NB4 (cell line): ENCODE results near the gene TECPR1.

ENCODE experiments used
- DNase-seq: peaks from one replicate; pipeline ENCODE4 v3.0.0; 2010; ENCODE audit warnings: low read depth
- H3K4me3 ChIP-seq: one replicate; pipeline ENCODE4 v1.5.1; 2011; ENCODE audit warnings: mild to moderate bottlenecking, low read depth, low read length, moderate library complexity
- MYC ChIP-seq: IDR thresholded peaks from 2 replicates; pipeline ENCODE4 v1.6.1; 2011; ENCODE audit warnings: low read depth, low read length
- POLR2A ChIP-seq: IDR thresholded peaks from 2 replicates; pipeline ENCODE4 v1.6.1; 2011; ENCODE audit warnings: mild to moderate bottlenecking; ENCODE audit not compliant: insufficient read length; ENCODE audit errors: extremely low read depth
- TF ChIP-seq, protein P1 (sequence below): IDR thresholded peaks from one replicate; pipeline ENCODE4 v1.5.1; 2012; ENCODE audit warnings: low read depth, low read length
- TF ChIP-seq, protein P2 (sequence below): IDR thresholded peaks from 2 replicates; pipeline ENCODE4 v1.6.1; 2011; ENCODE audit warnings: low read depth, low read length

The TECPR1 gene

DNA sequence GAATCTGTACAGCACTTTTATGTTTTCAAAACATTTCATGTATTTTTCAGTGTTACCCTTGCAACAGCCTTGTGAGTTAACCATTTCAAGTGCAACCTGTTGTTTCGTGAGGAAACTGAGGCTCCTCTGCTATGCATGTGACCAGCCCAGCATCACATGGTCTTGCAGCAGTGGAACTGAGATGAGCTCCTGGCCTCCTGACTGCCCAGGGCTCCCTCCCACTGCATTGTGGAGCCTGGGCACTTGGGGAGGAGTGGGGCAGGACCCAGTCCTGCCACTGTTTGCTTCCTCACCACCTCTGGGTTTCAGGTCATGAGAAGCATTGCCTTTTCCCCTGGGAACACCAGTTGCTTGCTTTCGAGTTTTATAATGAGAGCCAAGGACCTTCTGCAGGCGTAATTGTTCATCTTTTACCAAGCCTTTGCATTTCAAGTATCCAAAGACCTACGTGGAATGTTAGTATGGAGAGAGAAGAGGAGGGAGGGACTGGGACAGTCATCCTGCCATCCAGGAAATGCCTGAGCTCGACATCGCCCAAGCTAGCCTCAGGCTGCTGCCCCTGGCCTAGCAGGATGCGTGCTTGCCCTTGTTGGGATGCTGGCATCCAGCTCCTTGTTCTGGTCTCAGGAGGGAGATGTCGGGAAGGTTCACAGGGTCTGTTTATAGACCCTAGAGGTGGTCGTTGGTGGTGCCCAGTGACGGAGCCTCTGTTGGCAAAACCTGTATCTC lies 73.1 kb downstream of the TECPR1 start:
- no peak for TF ChIP-seq POLR2A
- TF ChIP-seq, protein P1, sequence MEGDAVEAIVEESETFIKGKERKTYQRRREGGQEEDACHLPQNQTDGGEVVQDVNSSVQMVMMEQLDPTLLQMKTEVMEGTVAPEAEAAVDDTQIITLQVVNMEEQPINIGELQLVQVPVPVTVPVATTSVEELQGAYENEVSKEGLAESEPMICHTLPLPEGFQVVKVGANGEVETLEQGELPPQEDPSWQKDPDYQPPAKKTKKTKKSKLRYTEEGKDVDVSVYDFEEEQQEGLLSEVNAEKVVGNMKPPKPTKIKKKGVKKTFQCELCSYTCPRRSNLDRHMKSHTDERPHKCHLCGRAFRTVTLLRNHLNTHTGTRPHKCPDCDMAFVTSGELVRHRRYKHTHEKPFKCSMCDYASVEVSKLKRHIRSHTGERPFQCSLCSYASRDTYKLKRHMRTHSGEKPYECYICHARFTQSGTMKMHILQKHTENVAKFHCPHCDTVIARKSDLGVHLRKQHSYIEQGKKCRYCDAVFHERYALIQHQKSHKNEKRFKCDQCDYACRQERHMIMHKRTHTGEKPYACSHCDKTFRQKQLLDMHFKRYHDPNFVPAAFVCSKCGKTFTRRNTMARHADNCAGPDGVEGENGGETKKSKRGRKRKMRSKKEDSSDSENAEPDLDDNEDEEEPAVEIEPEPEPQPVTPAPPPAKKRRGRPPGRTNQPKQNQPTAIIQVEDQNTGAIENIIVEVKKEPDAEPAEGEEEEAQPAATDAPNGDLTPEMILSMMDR: no peak
- no peak overlapping the region for H3K4me3 ChIP-seq
- no peak for DNase-seq

DNA sequence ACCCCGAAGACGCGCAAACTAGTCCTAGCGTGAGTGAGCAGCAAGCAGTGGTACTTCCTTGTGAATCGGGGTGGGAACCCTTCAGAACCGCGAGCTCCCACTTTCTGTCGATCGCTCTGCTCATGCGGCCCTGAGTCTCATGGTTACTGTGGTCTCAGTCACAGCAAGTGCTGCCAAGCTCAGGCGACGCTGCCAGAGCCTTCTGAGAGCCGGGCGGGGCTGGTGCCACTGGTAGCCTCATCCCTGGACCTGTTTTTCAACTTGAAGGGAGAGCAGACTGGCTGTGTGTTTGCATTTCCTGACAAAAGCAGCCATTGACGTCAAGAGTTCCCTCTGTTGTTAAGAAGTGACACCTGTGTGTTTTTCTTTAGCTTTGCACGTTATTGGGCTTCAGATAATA lies 73.7 kb downstream of the TECPR1 start:
- no peak for TF ChIP-seq POLR2A
- TF ChIP-seq, protein P2, sequence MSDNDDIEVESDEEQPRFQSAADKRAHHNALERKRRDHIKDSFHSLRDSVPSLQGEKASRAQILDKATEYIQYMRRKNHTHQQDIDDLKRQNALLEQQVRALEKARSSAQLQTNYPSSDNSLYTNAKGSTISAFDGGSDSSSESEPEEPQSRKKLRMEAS: no peak
- TF ChIP-seq, protein P1: no peak
- TF ChIP-seq MYC: no peak
- H3K4me3 ChIP-seq: no peak overlapping the region
- no peak for DNase-seq

DNA sequence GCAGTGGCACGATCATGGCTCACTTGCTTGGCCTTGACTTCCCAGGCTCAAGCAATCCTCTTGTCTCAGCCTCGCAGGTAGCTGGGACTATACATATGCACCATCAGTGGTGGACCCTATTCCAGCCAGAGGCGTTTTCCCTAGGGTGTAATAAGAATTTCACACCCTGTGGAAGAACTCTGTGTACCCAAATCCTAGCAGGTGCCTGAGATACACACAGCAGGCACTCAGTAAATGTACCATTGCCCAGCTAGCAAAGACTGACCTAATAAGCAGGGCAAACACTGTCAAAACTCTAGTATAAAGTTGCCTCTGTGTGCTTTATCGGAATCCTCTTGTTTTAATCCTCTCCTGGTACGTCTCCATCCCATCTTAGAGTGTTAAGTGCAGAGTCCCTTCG lies 74.5 kb downstream of the TECPR1 start:
- no peak for DNase-seq
- H3K4me3 ChIP-seq: no peak overlapping the region
- TF ChIP-seq, protein P2: no peak
- TF ChIP-seq, protein P1: no peak
- TF ChIP-seq MYC: no peak
- no peak for TF ChIP-seq POLR2A

DNA sequence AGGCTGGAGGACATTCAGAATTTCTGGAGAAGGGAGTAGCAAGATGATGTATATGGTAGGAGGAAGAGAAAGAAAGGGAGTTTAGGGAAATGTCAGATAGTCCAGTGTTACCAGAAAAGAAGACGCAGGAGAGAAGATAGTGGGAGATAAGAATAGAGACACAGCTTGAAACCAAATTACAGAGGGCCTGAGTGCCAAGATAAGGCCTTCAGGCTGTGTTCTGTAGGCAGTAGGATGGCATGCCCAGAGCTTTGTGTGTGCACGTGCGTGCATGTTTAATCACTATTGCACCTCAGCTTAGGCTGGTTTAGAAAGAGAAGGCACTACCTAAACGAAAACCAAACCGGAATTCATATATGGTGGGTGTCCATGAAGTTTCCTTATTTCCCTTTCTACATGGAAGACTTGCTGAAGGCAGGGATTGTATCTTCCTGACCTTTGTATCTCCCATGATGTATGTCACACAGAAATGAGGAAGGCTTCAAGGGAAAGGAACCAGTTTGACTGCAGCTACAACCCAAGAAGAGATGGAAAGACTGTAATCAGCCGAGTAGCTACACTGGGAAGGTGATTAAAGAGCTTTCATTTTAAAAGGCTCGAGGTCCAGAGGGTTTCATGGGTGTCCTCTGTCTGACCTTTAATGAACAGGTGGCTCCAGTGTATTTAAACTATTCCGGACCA lies 76.6 kb downstream of the TECPR1 start:
- no peak for DNase-seq
- TF ChIP-seq POLR2A (no peak), MYC (no peak)
- TF ChIP-seq, protein P2: no peak
- TF ChIP-seq, protein P1: no peak
- no peak overlapping the region for H3K4me3 ChIP-seq

DNA sequence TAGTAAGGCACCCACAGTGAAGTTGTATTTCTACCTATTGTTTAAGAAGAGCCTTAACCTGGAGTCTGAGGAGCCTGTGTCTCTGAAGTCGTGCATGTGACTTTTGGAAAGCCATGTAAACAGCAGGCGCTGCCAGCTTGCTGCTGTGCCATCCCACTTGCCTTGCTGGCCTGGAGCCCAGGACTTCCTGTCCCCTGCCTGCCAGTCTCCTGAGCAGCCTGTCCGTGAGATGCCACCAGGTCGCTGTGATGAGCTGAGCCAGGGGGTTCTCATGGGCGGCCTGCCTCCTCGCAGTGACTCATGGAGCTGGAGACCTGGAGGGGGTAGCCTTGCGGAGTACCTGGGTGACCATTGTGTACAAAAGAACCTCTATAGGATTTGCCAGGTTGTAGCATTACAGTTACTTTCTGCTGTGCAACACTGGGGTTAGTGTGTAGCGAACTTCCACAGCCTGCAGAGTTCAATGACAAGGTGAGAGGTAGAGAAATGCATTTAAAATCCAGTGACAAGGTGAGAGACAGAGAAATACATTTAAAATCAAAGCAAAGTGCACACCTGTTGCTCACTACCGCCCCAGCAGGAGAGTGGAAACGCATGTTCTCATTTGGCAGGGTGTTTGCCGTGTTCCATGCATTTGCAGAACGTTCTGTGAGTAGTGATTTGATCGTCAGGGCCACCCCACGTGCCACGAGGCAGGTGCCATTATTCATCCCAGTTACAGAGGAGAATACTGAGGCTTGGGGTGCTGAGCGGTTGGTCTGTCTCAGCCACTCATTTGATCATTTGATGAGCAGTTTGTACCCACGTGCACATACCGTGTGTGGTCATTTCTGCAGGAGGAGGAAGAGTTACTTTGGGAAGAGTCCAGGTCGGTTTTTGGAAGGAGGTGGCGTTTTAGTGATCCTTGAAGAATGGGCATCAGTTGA lies 77.4 kb downstream of the TECPR1 start:
- TF ChIP-seq, protein P1: no peak
- TF ChIP-seq MYC (no peak), POLR2A (no peak)
- TF ChIP-seq, protein P2: no peak

More for the DNA sequence above, 77.4 kb downstream of the TECPR1 start:
- no peak overlapping the region for H3K4me3 ChIP-seq
- no peak for DNase-seq
